ENCODE results near the gene C1orf146.

- TF ChIP-seq POLR2A (IDR thresholded peaks at IDR 0.05; ENCODE audit: low read length), result no peak
- TF ChIP-seq GATA1 (IDR thresholded peaks at IDR 0.05; ENCODE audit: low read depth, low read length), result no peak
Observed at GRCh38 chr1:92217721-92218120, at the start of gene C1orf146.

Data from erythroblast (primary cell).